Hematopoietic multipotent progenitor cell (in vitro differentiated cells): ENCODE results near the gene C1RL. TPM values are rescaled to one million over a fixed set of nuclear protein-coding genes. Genes with fewer than 3 reads are reported as not detected.

ENCODE experiments used
- DNase-seq, 3 donors: peaks; one replicate each; pipeline ENCODE4 v3.0.0-alpha.2; 2011 to 2015; ENCODE audit warnings: low read depth in 2 of 3, low spot score in 2 of 3
- total RNA-seq: library from RNA; depleted of rRNA; stranded (reverse); fragments of >200 nt; gene quantifications from one replicate; pipeline ENCODE4 v1.2.3, GENCODE V29; 2012

Gene C1RL
- total RNA-seq = 71.9 TPM

DNA sequence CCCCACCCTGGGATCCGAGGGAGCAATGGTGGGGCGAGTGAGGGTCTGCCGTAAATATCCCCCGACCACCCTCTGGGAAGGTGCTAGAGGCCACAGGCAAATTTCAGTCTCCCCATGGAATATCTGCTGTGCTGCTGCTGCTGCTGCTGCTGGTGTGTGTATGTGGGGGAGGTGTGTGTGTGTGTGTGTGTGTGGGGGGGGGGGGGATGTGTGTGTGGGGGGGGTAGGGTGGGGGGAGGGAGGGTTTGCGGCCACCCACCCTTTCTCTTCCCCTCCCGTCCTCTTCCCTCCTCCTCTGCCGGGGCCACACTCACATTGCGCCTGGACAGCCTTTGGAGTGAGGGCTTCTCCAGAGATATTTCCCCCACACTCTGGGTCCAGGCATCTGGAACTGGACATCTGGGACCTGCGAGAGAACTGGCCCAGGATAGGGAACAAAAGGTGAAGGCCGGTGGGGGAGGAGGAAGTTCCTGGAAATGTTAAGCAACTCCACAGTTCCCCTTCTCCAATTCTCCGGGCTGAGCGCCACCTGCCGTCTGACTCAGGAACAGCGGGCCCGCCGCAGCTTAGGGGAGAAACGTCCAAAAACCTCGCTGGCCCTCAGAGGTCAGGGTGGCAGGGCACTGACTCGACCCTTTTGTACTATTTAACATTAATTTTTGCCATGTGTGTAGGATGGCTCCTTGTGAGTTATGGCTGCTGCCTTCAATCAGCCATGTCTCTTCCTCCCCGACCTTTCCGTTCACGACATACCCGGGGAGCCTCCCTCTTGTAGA, at the start of gene C1RL:
C1RL (minus strand) TSS at position 419 of the 776 bp plus-strand sequence; CDS start at position 385, 34 bp downstream.
- peak in 2 of 3 donors; percentile 75 to 84 for DNase-seq

DNA sequence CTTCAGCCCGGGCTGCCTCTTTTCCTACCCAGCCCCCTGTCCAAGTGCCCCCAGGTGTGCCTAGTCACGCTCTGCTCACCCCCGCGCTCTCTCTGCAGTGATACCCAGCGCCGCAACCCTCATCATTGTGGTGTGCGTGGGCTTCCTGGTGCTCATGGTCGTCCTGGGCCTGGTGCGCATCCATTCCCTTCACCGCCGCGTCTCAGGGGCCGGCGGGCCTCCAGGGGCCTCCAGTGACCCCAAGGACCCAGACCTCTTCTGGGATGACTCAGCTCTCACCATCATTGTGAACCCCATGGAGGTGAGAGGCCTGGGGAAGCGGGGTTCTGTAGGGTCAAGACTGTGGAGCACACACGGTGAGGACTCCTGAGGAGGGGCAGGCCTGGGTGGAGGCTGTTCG, 48.4 kb upstream of the C1RL start:
- no peak for DNase-seq

GRCh38 chr12:7156259-7157197, 47.5 kb upstream of the C1RL start:
- DNase-seq = no peak

DNA sequence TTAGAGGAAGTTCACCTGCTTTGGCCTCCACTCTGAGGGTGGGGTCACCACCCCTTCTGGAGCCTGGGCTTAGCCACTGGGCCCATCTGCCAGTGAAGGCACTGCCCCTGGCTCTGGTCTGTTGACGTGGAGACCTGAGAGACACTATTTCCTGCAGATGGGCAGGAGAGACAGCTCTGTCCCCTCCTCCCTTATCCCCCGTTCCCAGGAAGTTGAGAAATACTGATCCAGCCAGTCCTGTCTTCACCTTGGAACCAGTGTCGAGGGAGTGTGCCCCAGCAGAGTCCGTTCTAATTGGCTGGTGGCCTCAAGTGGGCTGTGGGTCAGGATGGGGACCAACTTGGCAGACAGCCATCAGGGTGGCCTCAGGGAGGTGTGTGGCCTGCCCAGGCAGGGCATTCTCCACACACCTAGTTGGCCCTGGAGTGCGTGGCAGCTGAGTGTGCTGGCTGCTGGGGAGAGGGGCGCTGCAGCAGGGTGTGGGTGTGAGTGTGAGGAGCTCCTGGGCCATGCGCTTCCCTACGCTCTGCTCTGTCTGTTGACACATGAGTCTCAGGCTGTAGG, 46.5 kb upstream of the C1RL start:
- DNase-seq = no peak

GRCh38 chr12:7154901-7155470, 46.0 kb upstream of the C1RL start:
- DNase-seq = no peak

- DNase-seq = no peak
Observed at GRCh38 chr12:7154042-7154441, 45.0 kb upstream of the C1RL start.

DNA sequence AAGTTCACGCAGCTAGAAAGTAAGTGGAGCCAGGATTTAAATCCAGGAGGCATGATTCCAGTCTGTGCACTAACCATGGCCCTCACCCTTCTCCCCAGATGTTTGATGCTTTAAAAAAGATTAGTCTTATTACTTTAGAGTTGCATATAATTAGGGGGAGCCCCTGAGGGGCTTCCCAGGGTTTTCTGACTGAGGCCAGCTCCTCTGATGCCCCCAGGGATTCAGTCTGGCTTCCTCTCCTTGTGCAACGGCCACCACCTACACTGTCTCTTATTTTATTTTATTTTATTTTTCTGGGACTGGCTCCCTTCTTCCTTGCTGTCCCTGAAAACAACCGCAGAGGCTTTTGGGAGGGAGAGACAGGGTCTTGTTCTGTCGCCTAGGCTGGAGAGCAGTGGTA, 43.8 kb upstream of the C1RL start:
- no peak for DNase-seq

GRCh38 chr12:7151532-7151931, 42.5 kb upstream of the C1RL start:
- no peak for DNase-seq

DNA sequence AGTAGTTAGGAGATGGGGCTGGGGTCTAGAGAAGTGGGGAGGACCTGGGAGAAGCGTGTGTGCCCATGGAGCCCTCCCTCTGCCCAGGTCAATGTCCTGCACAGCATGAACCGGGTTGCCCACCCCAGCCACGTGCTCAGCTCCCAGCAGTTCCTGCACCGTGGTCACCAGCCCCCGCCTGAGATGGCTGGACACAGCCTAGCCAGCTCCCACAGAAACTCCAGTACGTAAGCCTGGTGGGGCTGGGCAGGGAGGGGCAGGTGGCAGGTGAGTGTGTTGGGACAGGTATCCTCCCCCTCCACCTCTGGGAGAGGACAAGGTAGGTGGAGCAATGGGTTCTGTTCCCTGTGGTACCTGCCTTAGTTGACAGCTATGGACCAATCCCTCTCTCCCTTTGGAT, 41.8 kb upstream of the C1RL start:
- DNase-seq = no peak

GRCh38 chr12:7150356-7150755, 41.3 kb upstream of the C1RL start:
- no peak for DNase-seq

DNA sequence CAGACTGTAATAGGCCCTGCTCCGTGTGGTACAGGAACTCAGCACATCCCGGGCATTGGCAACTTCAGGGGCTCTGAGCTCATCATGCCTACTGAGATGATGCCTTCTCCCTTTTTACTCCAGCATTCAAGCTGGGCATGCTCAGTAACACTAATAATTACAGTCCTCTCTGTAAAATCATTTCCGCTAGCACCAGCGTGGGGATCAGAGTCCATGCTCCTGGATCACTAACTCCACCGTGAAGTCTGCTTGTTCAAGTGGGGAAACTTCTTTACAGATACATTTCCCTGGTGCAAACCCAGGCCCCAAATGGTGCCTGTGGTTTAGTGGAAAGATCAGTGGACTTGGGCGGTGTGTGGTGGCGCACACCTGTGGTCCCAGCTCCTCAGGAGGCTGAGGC, 37.9 kb upstream of the C1RL start:
- no peak for DNase-seq

DNA sequence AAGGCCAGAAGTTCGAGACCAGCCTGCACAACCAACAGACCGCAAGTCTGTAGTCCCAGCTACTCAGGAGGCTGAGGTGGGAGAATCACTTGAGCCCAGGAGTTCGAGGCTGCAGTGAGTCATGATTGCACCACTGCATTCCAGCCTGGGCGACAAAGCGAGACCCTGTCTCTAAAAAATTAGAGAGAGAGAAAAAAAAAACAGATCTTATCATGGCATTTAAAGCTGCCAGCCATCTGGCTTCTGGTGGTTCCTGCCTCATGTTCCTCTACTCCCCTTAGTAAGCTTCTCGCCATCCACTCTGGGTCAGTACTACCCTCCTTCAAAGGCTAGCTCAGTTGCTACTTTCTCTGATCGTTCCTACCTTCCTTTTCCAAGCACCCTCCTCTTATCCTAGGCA, 37.2 kb upstream of the C1RL start:
- DNase-seq = no peak

DNA sequence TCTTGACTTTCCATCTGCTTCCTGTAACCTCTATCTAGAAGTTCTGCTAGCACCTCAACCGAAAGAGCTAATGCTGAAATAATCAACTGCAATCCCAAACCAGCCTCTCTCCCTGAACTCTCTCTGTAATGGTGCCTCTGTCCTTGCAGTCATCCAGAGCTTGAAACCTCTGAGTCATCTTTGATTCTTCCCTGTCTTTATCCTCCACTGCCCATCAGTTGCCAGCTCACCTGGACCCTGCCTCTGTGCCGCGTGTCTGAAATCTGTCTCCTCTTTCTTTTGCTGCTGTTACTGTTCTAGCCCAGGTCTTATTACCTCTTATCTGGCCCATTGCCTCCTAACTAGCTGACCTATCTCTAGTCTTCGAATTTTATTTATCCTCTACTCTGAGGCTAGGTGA, 36.7 kb upstream of the C1RL start:
- no peak for DNase-seq

DNA sequence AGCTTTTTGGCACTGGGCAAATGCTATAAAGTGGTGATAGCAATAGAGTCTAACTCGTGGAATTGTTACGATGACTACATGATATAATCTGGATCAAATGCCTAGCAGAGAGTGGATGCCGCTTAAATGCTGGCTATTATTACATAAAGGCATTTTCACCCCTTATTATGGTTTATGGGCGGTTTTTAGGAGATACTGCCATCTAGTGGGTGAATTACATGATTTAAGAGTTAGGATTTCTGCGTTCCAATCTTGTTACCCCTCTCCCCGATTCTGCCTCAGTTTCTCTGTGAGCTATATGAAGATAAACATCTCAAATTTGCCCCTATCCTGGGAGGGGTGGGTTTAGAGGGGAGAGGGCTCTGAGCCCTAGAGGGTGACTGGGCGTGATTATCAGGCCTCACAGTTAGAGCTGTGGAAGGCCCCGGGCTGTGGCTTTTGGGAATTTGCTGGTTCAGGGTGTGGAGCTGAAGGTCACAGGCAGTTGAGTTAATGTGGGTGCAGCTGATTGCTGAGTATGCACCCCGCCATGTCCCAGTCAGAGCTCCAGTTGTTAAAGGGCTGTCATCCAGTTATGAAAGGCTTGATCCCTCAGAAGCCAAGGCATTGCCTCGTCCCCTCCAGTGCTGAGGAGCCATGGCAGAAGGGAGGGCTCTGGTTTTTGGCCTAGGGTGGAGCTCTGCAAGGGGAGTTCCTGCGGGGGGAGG, 35.6 kb upstream of the C1RL start:
- peak in 1 of 3 donors; percentile 58 for DNase-seq

GRCh38 chr12:7143564-7143963, 34.5 kb upstream of the C1RL start:
- DNase-seq = no peak

DNA sequence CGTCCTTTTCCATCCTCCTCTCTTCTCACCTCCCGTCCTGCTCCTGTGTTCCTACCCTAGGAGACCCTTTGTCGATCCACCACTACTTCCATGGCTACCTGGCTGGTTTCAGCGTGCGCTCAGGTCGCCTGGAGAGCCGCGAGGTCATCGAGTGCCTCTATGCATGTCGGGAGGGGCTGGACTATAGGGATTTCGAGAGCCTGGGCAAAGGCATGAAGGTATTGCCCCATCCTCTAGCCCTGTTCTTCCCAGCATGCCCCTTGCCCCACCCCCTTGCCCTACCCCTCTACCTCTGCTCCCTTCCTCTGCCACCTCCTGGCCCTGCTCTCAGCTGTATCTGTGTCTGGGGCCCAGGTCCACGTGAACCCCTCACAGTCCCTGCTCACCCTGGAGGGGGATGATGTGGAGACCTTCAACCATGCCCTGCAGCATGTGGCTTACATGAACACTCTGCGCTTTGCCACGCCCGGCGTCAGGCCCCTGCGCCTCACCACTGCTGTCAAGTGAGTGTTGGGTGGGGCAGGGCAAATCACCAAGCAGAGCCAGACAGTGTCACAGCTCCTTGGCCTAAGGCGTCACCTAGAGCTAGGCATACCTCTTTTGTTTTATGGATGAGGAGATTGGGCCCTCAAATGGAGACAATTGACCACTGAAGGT, 33.9 kb upstream of the C1RL start:
- no peak for DNase-seq

DNA sequence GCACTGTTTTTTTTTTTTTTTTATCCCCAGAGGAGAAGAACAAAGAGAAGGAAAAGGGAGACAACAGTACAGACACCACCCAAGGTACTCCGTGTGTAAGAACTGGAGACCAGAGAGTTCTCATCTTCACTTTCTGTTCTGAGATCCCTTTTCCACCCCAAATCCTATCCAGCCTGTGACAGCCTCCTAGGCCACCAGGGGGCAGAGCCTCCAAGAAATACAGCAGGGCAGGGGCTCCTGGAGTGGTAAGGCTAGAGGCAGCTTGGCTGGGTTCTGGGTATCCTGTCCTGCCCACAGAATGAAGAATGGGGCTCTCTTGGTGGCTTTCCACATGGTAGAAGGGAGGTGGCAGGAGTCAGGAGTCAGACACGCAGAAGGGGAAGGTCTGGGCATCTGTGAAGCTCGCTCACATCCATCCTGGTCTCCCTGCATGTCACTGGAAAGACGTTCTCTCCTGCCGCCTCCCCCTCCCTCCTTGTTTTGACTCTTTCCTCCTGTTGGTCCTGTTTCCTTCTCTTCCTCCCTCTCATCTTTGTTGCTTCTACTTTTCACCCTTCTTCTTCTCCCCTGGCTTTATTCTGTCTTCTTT, 33.1 kb upstream of the C1RL start:
- peak in 2 of 3 donors; percentile 44 to 82 for DNase-seq

DNA sequence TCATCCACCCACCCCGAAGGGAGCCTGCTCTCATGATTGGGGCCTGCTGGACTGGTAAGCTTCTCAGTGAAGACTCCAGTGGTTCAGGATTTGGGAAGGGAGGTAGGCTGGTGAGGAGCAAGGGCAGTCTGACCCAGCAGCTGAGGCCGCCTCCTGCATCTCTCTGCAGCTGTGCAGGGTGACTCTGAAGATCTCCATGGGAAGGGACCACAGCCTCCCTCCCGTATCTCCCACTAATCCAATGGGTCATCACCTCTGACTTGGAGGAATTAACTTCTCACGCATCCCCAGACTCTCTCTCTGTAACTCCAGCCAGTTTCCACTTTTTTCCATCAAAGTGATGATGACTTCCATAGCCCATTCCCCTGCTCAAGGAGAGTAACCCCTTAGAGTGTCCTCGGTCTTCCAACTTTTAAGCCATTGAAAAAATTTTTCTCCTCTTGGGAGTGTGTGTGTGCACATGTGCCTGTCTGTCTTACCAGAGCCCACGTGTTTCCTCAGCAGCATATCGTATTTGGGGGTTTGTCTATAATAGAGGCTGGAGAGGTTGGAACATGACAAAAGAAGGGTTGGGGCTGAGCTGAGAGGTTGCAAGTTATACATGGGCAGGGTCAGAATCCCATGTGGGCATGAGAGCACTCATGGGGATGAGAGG, 32.5 kb upstream of the C1RL start:
- no peak for DNase-seq

GRCh38 chr12:7139200-7139599, 30.2 kb upstream of the C1RL start:
- DNase-seq = no peak
